Chondrocyte (in vitro differentiated cells): ENCODE measurements around the gene TSSK2. TPM values are rescaled to one million over a fixed set of nuclear protein-coding genes. Genes with fewer than 3 reads are reported as not detected.

ENCODE experiments used
- DNase-seq: peaks from one replicate; pipeline ENCODE4 v3.0.0; 2021; ENCODE audit warnings: mixed read lengths, low spot score
- H3K27ac Mint-ChIP-seq: one replicate; pipeline ENCODE4 v1.8.0; 2021; ENCODE audit warnings: mild to moderate bottlenecking, moderate library complexity, mixed read lengths; ENCODE audit not compliant: unreplicated experiment
- H3K27me3 Mint-ChIP-seq: 2 replicates; pipeline ENCODE4 v1.8.0; 2021; ENCODE audit warnings: low read depth, mixed read lengths
- H3K36me3 Mint-ChIP-seq: 2 replicates; pipeline ENCODE4 v1.8.0; 2021; ENCODE audit warnings: low read depth, mixed read lengths
- H3K4me1 Mint-ChIP-seq: 2 replicates; pipeline ENCODE4 v1.8.0; 2021; ENCODE audit warnings: low read depth, mild to moderate bottlenecking, mixed read lengths
- H3K4me3 Mint-ChIP-seq: one replicate; pipeline ENCODE4 v1.8.0; 2021; ENCODE audit warnings: mild to moderate bottlenecking, moderate library complexity, mixed read lengths; ENCODE audit not compliant: unreplicated experiment
- H3K9me3 Mint-ChIP-seq: 2 replicates; pipeline ENCODE4 v1.8.0; 2021; ENCODE audit warnings: low read depth, mixed read lengths
- total RNA-seq: library from RNA; stranded (reverse); gene quantifications from 3 replicates; pipeline ENCODE4 v1.2.1, GENCODE V29; 2021
- TF ChIP-seq, protein P1 (sequence below): fragments of 200-600 bp; sonication (generic); IDR thresholded peaks from 2 replicates; pipeline ENCODE4 v1.5.0; 2021; ENCODE audit warnings: antibody characterized with exemption, mild to moderate bottlenecking, moderate library complexity

TSSK2 gene
- total RNA-seq, 1 donor from 2014 or later = not detected

DNA sequence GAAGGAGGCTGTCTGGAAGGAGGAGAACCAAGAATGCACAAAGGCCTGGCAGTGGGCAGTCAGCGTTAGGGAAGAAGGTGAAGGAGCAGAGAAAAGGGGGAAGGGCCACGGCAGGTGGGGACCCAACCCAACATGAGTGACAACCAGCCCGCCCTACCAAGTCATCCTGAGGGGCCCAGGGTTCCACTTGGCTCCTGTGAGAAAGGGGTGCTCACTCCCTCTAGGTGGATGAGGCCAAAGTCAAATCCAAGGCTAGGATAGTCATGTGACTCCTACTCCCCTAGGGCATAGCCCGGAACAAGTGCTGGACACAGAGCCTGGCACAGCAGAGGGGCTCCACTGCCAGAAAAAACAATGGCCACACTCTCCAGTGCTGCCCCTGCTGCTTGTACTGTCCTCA, 6.7 kb upstream of the TSSK2 start:
- Mint-ChIP-seq H3K36me3 (no peaks in the 10 kb centered on the region), H3K9me3 (no peaks in the 10 kb centered on the region), H3K4me3 (no peak overlapping the region), H3K27me3 (no peaks in the 10 kb centered on the region), H3K27ac (no peak overlapping the region), H3K4me1 (peaks cover 29% of the 10 kb centered on the region)
- TF ChIP-seq, protein P1, sequence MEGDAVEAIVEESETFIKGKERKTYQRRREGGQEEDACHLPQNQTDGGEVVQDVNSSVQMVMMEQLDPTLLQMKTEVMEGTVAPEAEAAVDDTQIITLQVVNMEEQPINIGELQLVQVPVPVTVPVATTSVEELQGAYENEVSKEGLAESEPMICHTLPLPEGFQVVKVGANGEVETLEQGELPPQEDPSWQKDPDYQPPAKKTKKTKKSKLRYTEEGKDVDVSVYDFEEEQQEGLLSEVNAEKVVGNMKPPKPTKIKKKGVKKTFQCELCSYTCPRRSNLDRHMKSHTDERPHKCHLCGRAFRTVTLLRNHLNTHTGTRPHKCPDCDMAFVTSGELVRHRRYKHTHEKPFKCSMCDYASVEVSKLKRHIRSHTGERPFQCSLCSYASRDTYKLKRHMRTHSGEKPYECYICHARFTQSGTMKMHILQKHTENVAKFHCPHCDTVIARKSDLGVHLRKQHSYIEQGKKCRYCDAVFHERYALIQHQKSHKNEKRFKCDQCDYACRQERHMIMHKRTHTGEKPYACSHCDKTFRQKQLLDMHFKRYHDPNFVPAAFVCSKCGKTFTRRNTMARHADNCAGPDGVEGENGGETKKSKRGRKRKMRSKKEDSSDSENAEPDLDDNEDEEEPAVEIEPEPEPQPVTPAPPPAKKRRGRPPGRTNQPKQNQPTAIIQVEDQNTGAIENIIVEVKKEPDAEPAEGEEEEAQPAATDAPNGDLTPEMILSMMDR = no peak
- no peak for DNase-seq

DNA sequence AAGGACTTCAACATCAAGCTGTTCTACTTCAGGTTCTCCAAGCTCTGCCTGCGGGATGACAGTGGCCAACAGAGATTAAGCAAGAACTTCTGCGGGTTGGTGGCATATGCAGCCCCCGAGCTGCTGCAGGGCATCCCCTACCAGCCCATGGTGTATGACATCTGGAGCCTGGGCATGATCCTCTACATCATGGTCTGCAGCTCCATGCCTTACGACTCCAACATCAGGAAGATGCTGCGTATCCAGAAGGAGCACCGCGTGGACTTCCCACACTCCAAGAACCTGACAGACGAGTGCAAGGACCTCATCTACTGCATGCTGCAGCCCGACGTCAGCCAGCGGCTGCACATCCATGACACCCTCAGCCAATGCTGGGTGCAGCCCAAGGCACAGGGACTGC, 6.1 kb upstream of the TSSK2 start:
- DNase-seq = no peak

DNA sequence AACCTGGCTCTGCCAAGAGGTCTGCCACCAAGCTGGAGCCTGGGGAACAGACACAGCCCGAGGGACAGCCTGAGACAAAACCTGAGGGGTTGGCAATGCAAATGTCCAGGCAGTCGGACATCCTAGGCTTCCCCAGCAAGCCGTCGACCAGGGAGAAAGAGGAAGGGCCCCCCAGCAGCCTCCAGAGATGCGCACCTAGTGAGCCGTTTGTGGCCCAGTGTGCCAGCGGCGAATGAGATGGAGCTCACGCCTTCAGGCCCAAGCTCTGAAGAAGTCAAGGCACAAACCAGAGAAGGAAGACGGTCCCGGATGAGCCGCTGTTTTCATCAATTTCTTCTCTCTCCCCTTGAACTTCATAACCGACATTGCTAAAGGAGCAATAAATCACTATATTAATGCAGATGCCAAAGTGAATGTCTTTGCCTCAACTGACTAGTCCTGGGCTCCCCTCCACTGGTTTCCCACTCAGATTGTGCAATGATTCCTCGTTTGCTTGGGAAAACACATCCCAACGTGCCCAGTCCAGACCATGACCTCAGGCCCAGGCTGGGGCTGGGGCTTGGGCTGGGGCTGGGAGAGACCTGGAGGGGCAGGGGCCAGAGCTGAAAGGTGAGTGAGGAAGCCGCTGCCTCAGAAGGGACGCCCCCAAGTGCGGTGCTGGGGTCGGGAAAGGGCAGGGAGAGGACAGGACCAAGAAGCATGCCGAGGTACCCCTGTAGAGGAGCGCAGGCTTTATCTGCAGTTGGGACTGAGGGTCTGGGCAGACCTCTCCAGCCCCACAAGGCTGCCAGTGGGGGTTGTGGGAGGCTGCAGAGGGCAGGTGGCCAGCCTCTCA, 5.4 kb upstream of the TSSK2 start:
- no peaks in the 10 kb centered on the region for H3K27me3 Mint-ChIP-seq
- H3K9me3 Mint-ChIP-seq = no peaks in the 10 kb centered on the region
- H3K27ac Mint-ChIP-seq = no peak overlapping the region
- TF ChIP-seq, protein P1 = no peak
- peaks cover 18% of the 10 kb centered on the region for H3K4me1 Mint-ChIP-seq
- no peak overlapping the region for H3K4me3 Mint-ChIP-seq
- peak; percentile 89 for DNase-seq
- no peaks in the 10 kb centered on the region for H3K36me3 Mint-ChIP-seq

More for the DNA sequence above, 6.1 kb upstream of the TSSK2 start:
- no peaks in the 10 kb centered on the region for H3K9me3 Mint-ChIP-seq
- no peaks in the 10 kb centered on the region for H3K36me3 Mint-ChIP-seq
- no peak overlapping the region for H3K27ac Mint-ChIP-seq
- H3K4me3 Mint-ChIP-seq = no peak overlapping the region
- peaks cover 24% of the 10 kb centered on the region for H3K4me1 Mint-ChIP-seq
- TF ChIP-seq, protein P1 = no peak
- no peaks in the 10 kb centered on the region for H3K27me3 Mint-ChIP-seq

DNA sequence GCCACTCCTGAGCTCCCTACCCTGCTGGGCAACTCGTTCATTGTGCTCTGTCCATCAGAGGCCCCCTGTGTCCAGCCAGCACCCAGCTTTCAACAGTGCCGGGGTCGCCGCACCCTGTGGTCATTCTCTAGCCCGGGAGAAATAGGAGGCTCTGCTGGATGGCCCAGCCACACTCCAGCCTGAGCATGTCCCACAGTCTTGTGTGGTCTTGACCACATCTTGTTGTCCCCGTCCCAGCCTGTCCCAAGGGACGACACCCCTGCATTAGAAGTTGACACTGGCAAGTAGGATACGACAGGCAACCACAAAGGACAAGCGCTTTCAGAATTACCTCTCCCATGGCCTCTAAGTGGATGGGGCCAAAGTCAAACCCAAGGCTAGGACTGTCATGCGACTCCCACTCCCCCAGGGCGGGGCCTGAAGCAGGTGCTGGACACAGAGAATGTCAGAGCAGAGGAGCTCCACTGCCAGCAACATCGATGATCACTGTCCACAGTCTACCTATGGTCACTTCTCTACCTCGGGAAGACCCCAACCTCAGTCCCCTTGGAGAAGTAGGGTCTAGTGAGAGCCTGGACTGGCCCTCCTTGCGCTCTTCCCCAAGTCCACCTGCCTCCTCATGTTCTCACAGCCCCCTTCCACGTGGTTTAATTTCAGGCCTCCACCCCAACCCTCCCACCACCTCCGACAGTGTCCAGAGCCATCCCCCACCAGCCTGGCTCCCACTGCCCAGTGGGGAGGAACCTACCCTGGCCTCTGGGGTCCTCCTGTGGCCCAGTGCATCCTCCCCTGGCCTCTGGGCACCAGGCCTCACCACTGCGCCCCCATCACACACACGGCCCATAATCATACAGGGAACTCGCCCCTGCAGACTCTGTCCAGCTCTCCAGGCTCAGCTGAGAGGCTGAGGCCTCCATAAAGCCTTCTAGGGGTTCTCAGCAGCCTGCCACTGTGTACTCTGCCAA, 4.5 kb upstream of the TSSK2 start:
- no peak overlapping the region for H3K4me3 Mint-ChIP-seq
- DNase-seq = no peak

More for the DNA sequence above, 4.5 kb upstream of the TSSK2 start:
- TF ChIP-seq, protein P1 = no peak
- no peak overlapping the region for H3K27ac Mint-ChIP-seq
- no peaks in the 10 kb centered on the region for H3K27me3 Mint-ChIP-seq
- peaks cover 1% of the 10 kb centered on the region for H3K36me3 Mint-ChIP-seq
- H3K4me1 Mint-ChIP-seq = peaks cover 9% of the 10 kb centered on the region
- H3K9me3 Mint-ChIP-seq = no peaks in the 10 kb centered on the region
